Endothelial cell of hepatic sinusoid (primary cell): Measurements from ENCODE around the gene BCAS4.

ENCODE experiments used
- in situ Hi-C: cut with HindIII; loops from 2 replicates; pipeline ENCODE4 v1.10.0; 2017; ENCODE audit warnings: low sequenced_read_pairs

Gene BCAS4

DNA sequence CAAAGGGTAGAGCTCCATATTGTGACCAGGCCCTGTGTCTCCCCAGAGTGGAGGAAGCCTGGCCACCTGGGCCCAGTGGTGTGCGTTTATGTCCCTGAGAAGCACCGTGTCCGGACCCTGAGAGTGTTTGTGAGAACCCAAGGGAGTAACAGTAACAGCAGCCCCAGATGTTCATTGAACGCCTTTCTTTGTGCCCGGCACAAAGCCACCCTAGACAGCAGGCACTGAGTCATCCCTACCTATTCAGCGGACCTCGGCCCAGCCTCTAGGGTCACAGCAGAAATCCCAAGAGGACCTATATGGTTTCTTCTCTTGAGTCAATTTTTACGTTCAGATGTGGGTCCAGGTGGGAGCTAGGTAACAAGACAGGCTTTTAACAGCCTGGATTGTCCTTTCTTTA lies 24.5 kb downstream of the BCAS4 start:
- in situ Hi-C loops: no loop called here

GRCh38 chr20:50820515-50821256 lies 25.8 kb downstream of the BCAS4 start:
- in situ Hi-C loops: no loop called here

DNA sequence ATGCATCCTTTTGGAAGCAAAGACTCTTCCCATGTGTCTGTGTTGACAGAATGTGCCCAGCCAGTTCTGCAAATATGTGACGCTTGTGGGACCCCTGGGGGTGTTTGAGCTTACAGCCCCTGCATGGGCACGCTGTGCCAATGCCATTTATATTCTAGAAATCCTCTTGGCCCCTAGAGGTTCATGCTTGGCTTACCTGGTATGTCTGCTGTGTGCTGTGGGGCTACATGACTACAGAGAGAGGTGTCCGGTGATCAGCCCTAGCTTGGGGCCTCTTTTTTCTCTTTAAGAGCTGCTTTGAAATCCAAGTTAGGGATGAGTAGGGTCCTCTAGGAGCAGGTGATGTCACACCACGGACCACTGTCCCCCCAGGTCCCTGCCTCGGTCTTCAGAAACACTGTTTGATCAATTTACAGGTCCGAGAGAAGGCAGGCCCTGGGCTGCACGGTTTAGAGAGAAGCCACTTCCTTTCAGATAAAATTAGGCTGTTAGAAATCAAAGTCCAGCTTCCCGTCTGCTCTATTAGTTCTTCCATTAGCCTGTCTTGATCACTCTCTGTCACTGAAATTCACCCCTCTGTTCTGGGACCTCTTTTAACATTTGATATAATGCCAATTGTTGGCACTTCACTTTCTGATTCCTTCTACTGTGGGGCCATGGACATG lies 26.5 kb downstream of the BCAS4 start:
- in situ Hi-C loops: no loop called here

DNA sequence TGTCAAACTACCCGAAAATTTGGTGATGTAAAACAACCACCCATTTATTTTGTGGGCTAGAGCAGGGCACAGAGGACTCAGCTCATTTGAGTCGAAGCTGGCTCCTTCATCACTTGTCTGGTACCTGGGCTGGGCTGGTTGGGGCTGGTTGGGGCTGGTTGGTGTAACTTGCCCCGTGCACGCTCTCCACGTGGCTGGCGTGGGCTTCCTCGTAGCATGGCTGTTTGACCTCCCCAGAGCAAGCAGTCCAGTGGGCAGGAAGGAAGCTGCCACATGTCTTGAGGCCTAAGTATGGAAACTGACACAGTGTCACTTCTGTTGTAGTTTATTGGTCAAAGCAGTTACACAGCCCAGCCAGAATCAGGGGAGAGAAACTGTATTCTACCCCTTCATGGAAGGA lies 27.1 kb downstream of the BCAS4 start:
- in situ Hi-C loops: no loop called here

DNA sequence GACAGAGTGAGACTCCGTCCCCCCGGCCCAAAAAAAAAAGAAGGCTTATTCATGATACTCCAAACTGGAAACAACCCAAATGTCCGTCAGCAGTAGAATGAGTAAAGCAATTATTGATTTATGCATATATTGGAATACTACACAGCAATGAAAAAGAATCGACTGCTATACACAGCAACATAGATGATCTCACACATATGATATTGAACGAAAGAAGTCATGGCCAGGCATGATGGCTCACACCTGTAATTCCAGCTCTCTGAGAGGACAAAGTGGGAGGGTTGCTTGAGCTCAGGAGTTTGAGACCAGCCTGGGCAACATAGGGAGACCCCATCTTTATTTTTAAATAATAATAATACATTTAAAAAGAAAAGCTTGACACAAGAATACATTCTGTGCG lies 28.5 kb downstream of the BCAS4 start:
- in situ Hi-C loops: no loop called here

DNA sequence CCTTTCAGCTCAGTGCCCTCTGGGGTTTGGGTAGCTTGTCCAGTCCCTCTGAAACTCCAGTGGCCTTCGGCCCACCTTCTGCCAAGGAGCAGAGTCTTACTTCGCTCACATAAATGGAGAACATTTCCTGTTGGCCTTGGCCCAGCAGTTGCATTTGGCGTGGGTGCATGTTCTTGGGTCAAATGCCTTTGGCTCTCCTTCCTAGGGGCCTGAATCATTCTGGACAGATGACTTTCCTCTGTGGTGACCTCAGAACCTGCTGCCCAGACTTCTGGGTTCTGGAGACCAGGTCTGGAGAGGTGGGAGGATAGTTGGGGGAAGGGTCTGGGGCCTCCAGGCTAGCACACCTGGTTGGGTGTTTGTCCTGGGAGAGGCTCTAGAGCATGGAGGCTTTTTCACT lies 29.3 kb downstream of the BCAS4 start:
- in situ Hi-C loops: no loop called here

DNA sequence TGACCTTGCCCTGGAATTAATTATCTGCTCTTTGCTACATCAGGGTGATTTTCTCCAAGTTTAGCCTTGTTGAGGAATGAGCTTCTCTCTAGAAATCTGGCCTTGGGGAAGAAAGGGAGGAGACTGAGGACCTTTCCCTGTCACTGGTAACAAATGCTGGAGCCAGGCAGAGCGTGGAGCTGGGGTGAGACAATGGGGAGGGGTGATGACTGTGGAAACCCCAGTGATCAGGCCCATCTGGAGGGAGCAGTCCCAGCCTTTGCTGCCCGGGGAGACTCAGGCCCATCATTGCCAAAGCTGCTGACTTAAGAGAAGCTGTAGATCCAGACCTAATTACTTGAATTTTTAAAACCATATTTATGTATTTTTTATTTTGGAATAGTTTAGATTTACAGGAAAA lies 31.3 kb downstream of the BCAS4 start:
- in situ Hi-C loops: no loop called here

- in situ Hi-C loops: no loop called here
Measured at GRCh38 chr20:50828363-50829136, 33.7 kb downstream of the BCAS4 start.

GRCh38 chr20:50831622-50832021 lies 36.8 kb downstream of the BCAS4 start:
- in situ Hi-C loops: loop anchor here (5.0 kb wide), 1 partner anchor 66 kb away; no protein-coding TSS in a partner anchor

DNA sequence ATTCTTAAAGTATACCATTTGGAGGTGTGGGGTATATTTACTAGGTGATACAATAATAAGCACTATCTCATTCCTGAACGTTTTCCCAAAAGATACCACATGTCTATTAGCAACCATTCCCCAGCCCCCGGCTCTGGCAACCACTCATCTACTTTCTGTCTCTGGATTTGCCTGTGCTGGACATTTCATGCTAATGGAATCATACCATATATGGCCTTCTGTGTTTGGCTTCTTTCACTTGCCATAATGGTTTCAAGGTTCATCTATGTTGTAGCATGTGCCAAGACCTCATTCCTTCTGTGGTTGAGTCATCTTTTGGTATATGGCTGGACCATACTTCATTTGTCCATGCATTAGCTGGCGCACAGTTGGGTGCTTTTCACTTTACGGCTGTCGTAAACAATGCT lies 39.7 kb downstream of the BCAS4 start:
- in situ Hi-C loops: loop anchor here (5.0 kb wide), 1 partner anchor 63 kb away; no protein-coding TSS in a partner anchor

DNA sequence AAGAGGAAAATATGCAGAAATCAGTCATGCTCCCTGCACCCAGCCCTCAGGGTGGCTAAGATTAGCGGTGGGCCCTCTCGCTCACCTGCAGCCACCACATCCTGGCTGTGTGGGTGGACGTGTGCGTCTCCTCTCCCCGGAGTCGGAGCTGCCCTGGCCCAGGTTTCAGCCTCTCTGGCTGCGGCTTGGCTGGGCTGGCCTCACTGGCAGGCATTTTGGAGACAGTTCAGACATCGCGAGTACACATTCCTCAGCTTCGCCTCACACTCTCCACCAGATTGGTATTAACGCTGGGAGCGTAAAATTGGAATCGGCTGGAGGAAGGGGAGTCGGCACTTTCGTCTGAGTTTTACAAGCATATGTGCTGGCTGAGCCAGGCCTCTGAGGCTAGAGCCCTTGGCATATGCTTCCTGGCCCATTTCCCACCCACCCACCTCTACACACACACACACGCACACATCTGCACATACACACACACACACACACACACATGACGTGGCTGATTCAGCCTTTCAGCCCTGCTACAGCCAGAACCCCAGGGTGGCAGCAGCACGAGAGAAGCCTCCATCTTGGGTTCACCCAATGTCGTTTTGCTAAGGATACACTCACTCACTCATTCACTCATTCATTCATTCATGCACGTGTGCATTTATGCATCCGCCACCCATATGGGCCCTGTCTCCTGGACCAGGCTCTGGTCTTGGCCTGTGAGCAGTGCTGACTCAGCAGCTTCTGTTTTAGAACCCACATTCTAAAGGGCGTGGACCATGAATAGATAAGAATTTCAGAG lies 42.9 kb downstream of the BCAS4 start:
- in situ Hi-C loops: no loop called here

- in situ Hi-C loops: no loop called here
Measured at GRCh38 chr20:50838322-50838625, 43.4 kb downstream of the BCAS4 start.

- in situ Hi-C loops: no loop called here
Measured at GRCh38 chr20:50838707-50839385, 44.0 kb downstream of the BCAS4 start.

- in situ Hi-C loops: no loop called here
Measured at GRCh38 chr20:50842821-50843220, 48.0 kb downstream of the BCAS4 start.

GRCh38 chr20:50843331-50844276 lies 48.7 kb downstream of the BCAS4 start:
- in situ Hi-C loops: no loop called here

GRCh38 chr20:50844430-50845100 lies 49.7 kb downstream of the BCAS4 start:
- in situ Hi-C loops: loop anchor here (5.0 kb wide), 1 partner anchor 47 kb away; the partner anchor contains the start of gene BCAS4

GRCh38 chr20:50845566-50846215 lies 50.8 kb downstream of the BCAS4 start:
- in situ Hi-C loops: loop anchor here (5.0 kb wide), 1 partner anchor 48 kb away; the partner anchor contains the start of gene BCAS4

GRCh38 chr20:50848341-50848808 lies 53.5 kb downstream of the BCAS4 start:
- in situ Hi-C loops: loop anchor here (5.0 kb wide), 1 partner anchor 51 kb away; the partner anchor contains the start of gene BCAS4
